ENCODE results near the gene EIF5A.
A peak's percentile ranks its signal among the peaks of the same experiment; 100 is the strongest.

Gene EIF5A

GRCh38 chr17:7262192-7262934, 45.1 kb upstream of the EIF5A start, which contains the start of gene CLDN7:
Gene CLDN7, minus strand, starts transcription at chr17:7262478. Its CDS starts 435 bp downstream, at chr17:7262043.
- peak within 1 kb of the TSS; percentile 40 for H3K4me3 ChIP-seq (ENCODE audit: low read depth, low read length)
- no peak for TF ChIP-seq CTCF (IDR thresholded peaks at IDR 0.05; ENCODE audit: borderline replicate concordance, insufficient read depth, low read depth, low read length)

- H3K4me3 ChIP-seq (ENCODE audit: low read depth, low read length): no peak overlapping the region
- TF ChIP-seq CTCF (IDR thresholded peaks at IDR 0.05; ENCODE audit: borderline replicate concordance, insufficient read depth, low read depth, low read length): no peak
These were observed 44.3 kb upstream of the EIF5A start for GRCh38 chr17:7262935-7263800.

GRCh38 chr17:7263801-7264078, 43.7 kb upstream of the EIF5A start:
- no peak overlapping the region for H3K4me3 ChIP-seq (ENCODE audit: low read depth, low read length)
- no peak for TF ChIP-seq CTCF (IDR thresholded peaks at IDR 0.05; ENCODE audit: borderline replicate concordance, insufficient read depth, low read depth, low read length)

GRCh38 chr17:7266784-7267183, 40.6 kb upstream of the EIF5A start:
- no peak overlapping the region for H3K4me3 ChIP-seq (ENCODE audit: low read depth, low read length)
- TF ChIP-seq CTCF (IDR thresholded peaks at IDR 0.05; ENCODE audit: borderline replicate concordance, insufficient read depth, low read depth, low read length): no peak

- no peak for TF ChIP-seq CTCF (IDR thresholded peaks at IDR 0.05; ENCODE audit: borderline replicate concordance, insufficient read depth, low read depth, low read length)
- H3K4me3 ChIP-seq (ENCODE audit: low read depth, low read length): no peak overlapping the region
These were observed 28.0 kb upstream of the EIF5A start for GRCh38 chr17:7279448-7279847.

- TF ChIP-seq CTCF (IDR thresholded peaks at IDR 0.05; ENCODE audit: borderline replicate concordance, insufficient read depth, low read depth, low read length): peak; percentile 84
- H3K4me3 ChIP-seq (ENCODE audit: low read depth, low read length): peak overlapping the region; percentile 30
These were observed 26.8 kb upstream of the EIF5A start for GRCh38 chr17:7280519-7281073.

Measured in GM12875 (cell line).